Mammary epithelial cell (primary cell): ENCODE data around the gene PITPNB.

ENCODE experiments used
- CTCF ChIP-seq, 2 donors: IDR thresholded peaks in 1 of 2; conservative IDR thresholded peaks in 1 of 2; 2 replicates each; pipeline ENCODE4 v1.5.1; 2011 to 2012; ENCODE audit warnings: inconsistent platforms in 2 of 2, low read length in 2 of 2, mild to moderate bottlenecking in 2 of 2, control low read depth in 1 of 2, low read depth in 1 of 2; ENCODE audit not compliant: insufficient read depth in 1 of 2; ENCODE audit errors: extremely low read depth in 1 of 2
- EZH2 ChIP-seq: IDR thresholded peaks from 2 replicates; pipeline ENCODE4 v1.6.1; 2012; ENCODE audit warnings: low read length, inconsistent platforms, borderline replicate concordance

- TF ChIP-seq CTCF (conservative IDR thresholded peaks at IDR 0.05 in 1 of 2, IDR thresholded peaks at IDR 0.05 in 1 of 2; ENCODE audit: extremely low read depth in 1 of 2, insufficient read depth in 1 of 2, low read depth in 1 of 2, low read length in 2 of 2) (no peak), EZH2 (no peak)
Observed at GRCh38 chr22:27925331-27925730, 6.3 kb upstream of the PITPNB start.
